IgD-negative memory B cell (primary cell): ENCODE measurements around the gene SLC9A9. TPM values are rescaled to one million over a fixed set of nuclear protein-coding genes. Genes with fewer than 3 reads are reported as not detected.
A peak's percentile ranks its signal among the peaks of the same experiment; 100 is the strongest.

Experiments used
- H3K27ac Mint-ChIP-seq, 3 donors: one replicate each; pipeline ENCODE4 v1.8.0; 2020 to 2022; ENCODE audit warnings: mild to moderate bottlenecking in 3 of 3, mixed read lengths in 3 of 3, moderate library complexity in 1 of 3
- H3K27me3 Mint-ChIP-seq: one replicate; pipeline ENCODE4 v1.8.0; 2021; ENCODE audit warnings: mixed read lengths
- H3K36me3 Mint-ChIP-seq: one replicate; pipeline ENCODE4 v1.8.0; 2020; ENCODE audit warnings: mild to moderate bottlenecking, mixed read lengths
- H3K4me1 Mint-ChIP-seq, 3 donors: one replicate each; pipeline ENCODE4 v1.8.0; 2020 to 2022; ENCODE audit warnings: mixed read lengths in 3 of 3, mild to moderate bottlenecking in 1 of 3
- H3K4me3 Mint-ChIP-seq, 4 donors: one replicate each; pipeline ENCODE4 v1.8.0; 2020 to 2022; ENCODE audit warnings: mild to moderate bottlenecking in 4 of 4, mixed read lengths in 4 of 4, moderate library complexity in 3 of 4
- H3K9me3 Mint-ChIP-seq, 3 donors: one replicate each; pipeline ENCODE4 v1.8.0; 2020 to 2021; ENCODE audit warnings: mixed read lengths in 3 of 3, mild to moderate bottlenecking in 1 of 3
- polyA plus RNA-seq: library from polyadenylated mRNA; unstranded; fragments of 300-500 nt; fragmentation: Illumina TruSeq; gene quantifications from one replicate; pipeline ENCODE4 v1.2.3, GENCODE V29; 2021

The SLC9A9 gene
- polyA plus RNA-seq, 1 donor from 2014 or later: 9.1 TPM

DNA sequence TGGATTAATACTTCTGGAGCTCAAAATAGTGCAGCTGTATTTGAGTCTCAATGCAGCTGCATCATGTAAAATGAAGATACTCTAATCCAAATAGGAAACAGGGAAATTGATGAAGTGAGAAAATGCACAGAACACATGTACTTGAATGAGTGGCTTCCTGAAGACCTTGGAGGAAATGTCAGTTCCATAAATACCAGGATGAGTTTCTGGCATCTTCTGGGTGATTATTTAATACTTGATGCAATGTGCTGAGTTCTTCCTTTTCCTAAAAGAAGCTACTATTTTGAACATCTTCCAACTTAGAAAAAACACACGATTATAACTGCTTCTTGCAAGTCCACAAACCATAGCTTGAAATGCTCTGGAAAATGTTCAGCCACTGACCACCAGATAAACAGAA lies 162.8 kb downstream of the SLC9A9 start:
- Mint-ChIP-seq H3K9me3 (no peaks in the 10 kb centered on the region), H3K27ac (no peak overlapping the region), H3K27me3 (no peaks in the 10 kb centered on the region), H3K36me3 (peaks cover 4% of the 10 kb centered on the region), H3K4me1 (no peaks in the 10 kb centered on the region), H3K4me3 (no peak overlapping the region)

DNA sequence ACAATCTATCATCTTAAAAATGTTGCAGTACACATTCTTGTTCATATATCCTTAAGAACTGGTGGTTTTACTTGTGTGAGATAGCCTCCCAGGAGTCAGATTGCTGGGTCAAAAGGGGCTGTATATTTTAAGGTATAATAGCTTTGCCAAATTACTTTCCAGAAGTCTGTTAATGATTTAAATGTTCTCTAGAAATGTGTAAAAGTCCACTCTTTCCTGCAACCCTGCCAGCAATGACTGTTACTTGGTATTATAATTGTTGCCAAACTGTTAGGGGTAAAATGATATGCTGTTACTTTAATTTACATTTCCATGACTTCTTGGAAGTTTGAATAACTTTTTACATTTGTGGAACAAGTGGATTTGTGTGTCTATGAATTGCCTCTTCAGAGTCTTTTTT lies 170.8 kb downstream of the SLC9A9 start:
- no peaks in the 10 kb centered on the region for H3K27me3 Mint-ChIP-seq
- H3K27ac Mint-ChIP-seq: peak overlapping the region in 1 of 3 donors; percentile 66
- H3K4me3 Mint-ChIP-seq: no peak overlapping the region
- no peaks in the 10 kb centered on the region for H3K9me3 Mint-ChIP-seq
- H3K4me1 Mint-ChIP-seq: peaks cover 9 to 19% (median 15%) of the 10 kb centered on the region in 3 donors
- no peaks in the 10 kb centered on the region for H3K36me3 Mint-ChIP-seq

DNA sequence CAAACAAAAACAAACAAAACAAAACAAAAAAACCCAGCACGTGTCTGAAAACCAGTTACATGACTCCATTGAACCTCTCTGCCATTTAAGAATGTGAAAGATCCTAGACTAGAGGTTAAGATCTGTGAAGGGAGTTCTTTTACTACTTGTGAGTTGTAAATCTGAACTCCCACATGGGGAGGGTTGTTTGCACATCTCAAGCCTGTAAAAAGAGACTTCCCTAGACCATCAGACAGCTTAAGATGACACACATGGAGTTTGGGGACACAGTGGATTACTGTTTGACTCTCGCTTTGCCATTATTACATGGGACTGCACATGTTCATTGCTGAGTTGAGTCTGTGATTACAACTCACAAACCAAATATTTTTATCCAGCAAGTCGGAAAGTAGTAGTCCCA lies 171.5 kb downstream of the SLC9A9 start:
- Mint-ChIP-seq H3K36me3 (no peaks in the 10 kb centered on the region), H3K27me3 (no peaks in the 10 kb centered on the region), H3K4me3 (no peak overlapping the region), H3K27ac (no peak overlapping the region), H3K4me1 (peaks cover 9 to 20% (median 20%) of the 10 kb centered on the region in 3 donors), H3K9me3 (no peaks in the 10 kb centered on the region)

DNA sequence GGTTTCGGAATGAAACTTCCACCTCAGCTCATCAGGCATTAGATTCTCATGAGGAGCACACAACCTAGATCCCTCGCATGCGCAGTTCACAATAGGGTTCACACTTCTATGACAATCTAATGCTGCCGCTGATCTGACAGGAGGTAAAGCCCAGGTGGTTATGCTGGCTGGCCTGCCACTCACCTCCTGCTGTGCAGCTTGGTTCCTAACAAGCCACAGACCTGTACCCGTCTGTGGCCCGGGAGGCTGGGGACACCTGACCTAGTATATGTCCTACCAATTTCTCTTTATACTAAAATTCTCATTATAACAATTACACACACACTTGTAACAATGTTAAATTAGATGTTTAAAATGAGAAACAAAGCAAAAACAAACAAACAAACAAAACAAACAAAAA lies 172.2 kb downstream of the SLC9A9 start:
- peak overlapping the region in 1 of 4 donors; percentile 17 for H3K4me3 Mint-ChIP-seq
- peak overlapping the region in 1 of 3 donors; percentile 31 for H3K27ac Mint-ChIP-seq
- H3K36me3 Mint-ChIP-seq: no peaks in the 10 kb centered on the region
- H3K27me3 Mint-ChIP-seq: no peaks in the 10 kb centered on the region
- peaks cover 9 to 22% (median 20%) of the 10 kb centered on the region in 3 donors for H3K4me1 Mint-ChIP-seq
- no peaks in the 10 kb centered on the region for H3K9me3 Mint-ChIP-seq

DNA sequence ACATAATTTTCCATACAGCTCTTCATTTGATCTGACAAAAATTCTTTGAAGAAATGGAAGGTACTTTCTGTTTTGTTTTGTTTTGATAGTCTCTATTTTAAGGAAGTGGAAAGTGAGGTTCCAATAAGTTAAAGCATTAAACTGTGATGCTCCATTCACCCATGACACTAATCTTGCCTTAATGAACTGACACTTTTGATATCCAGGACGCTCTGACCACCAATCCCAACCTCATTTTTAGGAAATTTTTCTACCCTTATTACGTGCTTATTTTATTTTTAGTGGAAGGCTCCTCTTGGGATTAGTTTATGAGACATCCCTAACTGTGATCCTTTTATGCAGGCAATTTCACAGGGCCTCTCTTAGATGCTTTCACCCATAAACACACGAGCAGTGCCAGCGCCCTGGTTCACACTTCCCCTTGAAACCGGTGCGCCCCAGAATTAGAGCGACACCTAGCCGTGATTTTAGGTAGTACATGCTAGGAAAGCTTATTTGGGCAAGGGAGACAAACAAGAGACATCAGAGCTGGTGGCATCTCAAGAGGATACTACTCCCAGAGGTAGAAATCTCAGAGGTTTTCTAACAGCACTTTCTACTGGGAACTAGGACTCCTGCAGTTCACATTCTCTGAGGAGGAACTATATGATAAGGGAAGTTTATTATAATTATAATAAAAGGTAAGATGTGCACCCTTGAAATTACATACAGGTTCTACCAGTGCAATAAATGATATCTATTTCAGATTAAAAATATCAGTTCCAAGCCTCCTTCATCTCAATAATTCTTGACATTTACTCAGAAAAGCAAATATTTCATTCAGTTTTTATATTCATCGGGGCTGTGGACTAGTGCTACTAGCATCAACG lies 173.9 kb downstream of the SLC9A9 start:
- Mint-ChIP-seq H3K36me3 (no peaks in the 10 kb centered on the region), H3K27me3 (no peaks in the 10 kb centered on the region), H3K27ac (peak overlapping the region; percentile 76 to 95 (median 84)), H3K4me1 (peaks cover 19 to 34% (median 29%) of the 10 kb centered on the region in 3 donors), H3K9me3 (no peaks in the 10 kb centered on the region), H3K4me3 (peak overlapping the region; percentile 9 to 69 (median 62))

DNA sequence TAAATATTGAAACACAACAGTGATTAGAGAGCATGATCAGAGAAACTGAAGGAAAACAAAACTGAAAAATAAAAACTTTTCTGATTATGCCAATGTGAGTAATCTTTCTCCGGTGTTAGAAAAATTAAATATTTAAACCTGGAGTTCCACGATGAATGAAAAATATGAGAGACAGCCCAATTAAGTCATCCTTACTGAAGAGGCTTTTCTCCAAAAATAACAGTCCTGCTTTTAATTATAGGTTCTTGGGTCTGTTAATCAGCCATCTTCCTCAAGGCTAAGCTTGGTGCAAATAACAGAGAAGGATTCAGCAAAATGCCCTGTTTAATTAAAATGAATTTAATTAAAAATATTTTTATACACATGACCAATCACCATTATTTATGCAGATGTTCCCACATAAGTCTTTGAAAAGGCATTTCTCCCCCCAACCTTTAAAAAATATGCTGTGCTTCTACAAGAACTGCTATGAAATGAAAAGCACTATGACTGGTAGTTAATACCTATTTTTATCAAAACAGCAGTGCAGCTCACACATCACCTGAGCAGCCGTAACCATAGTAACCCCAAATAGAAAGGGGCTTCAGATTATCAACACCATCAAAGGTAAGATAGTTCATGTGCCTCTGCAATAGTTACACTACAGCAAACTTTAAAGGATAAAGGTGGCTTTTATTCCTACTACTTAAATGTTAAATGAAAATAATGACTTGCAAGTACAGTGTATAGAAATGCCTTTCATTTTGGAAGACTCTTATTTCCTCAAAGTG lies 175.7 kb downstream of the SLC9A9 start:
- Mint-ChIP-seq H3K4me3 (peak overlapping the region in 2 of 4 donors; percentile 13 to 23), H3K36me3 (no peaks in the 10 kb centered on the region), H3K9me3 (no peaks in the 10 kb centered on the region), H3K27ac (peak overlapping the region in 2 of 3 donors; percentile 70 to 75), H3K27me3 (no peaks in the 10 kb centered on the region), H3K4me1 (peaks cover 29 to 46% (median 39%) of the 10 kb centered on the region in 3 donors)

DNA sequence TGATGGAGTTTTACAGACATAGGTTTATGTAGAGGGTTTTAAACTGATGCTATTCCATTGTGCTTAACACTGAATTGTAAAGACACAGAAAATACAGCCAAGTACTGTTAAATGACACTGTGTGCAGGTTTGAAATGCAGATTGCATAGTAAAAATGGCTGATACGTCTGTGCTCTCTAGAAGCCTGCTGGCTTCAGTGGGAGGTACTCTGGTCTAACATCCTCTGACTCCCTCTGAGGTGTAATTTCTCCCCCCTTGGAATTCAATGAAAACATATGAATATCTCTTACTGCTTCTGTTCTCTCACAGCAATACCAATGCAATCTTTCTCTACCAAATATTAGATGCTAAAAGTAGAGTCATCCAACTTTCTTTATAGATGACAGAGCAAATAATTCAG lies 176.6 kb downstream of the SLC9A9 start:
- no peaks in the 10 kb centered on the region for H3K36me3 Mint-ChIP-seq
- peak overlapping the region in 1 of 3 donors; percentile 75 for H3K27ac Mint-ChIP-seq
- no peak overlapping the region for H3K4me3 Mint-ChIP-seq
- H3K4me1 Mint-ChIP-seq: peaks cover 29 to 47% (median 39%) of the 10 kb centered on the region in 3 donors
- no peaks in the 10 kb centered on the region for H3K27me3 Mint-ChIP-seq
- peaks cover 0 to 2% (median 0%) of the 10 kb centered on the region in 3 donors for H3K9me3 Mint-ChIP-seq

DNA sequence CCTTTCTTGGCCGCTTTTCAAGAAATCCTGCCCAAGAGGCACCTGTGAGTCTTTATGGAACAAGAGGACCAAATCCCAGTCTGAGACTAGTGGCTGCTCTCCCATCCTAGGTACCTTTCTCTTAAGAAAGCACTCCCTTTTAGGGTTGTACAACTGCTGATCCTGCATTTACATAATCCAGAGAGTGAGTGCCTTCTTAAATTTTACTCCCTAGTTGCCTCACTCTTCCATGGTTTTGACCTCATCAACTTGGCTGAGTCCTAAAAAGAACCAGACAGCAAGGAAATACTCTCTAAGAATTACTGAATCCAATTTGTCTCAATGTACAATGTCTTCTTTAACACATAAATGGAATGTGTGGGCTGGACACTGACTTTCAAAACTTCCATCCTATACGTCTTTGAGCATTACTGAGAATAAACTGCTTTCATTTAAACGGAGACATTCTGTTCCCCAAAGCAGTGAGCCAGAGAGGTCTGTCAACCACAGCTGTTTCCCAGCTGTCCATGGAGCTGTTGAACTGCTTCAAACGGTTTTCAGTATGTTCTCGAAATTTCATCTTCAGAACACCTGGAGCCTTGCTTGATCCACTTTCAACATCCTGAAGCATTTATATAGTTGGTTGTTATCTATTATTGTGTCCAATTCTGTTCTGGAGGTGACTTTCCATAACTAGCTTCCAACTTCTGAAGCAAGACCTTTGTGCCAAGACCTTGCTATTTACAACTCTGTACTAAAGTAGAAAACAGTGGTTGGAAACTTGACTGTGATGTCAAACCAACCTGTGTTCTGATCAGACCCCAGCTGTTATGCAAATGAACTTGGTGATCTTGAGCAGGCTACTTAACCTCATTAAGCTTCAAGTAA lies 179.1 kb downstream of the SLC9A9 start:
- no peaks in the 10 kb centered on the region for H3K27me3 Mint-ChIP-seq
- peak overlapping the region in 2 of 3 donors; percentile 33 to 78 for H3K27ac Mint-ChIP-seq
- no peaks in the 10 kb centered on the region for H3K36me3 Mint-ChIP-seq
- H3K4me3 Mint-ChIP-seq: peak overlapping the region; percentile 0 to 87 (median 7)
- peaks cover 25 to 44% (median 35%) of the 10 kb centered on the region in 3 donors for H3K4me1 Mint-ChIP-seq
- H3K9me3 Mint-ChIP-seq: peaks cover 0 to 6% (median 0%) of the 10 kb centered on the region in 3 donors

DNA sequence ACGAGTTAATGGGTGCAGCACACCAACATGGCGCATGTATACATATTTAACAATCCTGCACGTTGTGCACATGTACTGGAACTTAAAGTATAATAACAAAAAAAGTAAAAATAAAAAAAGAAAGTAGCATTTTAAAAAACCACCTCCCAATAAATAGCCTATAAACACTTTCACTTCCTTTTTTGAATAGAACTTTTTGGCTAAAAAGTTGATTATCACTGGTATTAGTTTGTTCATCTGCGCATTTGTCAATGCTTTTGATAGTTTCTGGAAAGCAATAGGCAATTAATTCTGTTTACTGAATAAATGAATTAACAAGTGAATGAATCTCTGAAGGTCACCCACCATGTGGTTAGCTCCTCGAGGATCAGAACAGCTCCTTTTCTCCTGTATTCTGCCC lies 179.9 kb downstream of the SLC9A9 start:
- H3K9me3 Mint-ChIP-seq: peaks cover 0 to 6% (median 0%) of the 10 kb centered on the region in 3 donors
- H3K36me3 Mint-ChIP-seq: no peaks in the 10 kb centered on the region
- peak overlapping the region in 2 of 4 donors; percentile 16 to 87 for H3K4me3 Mint-ChIP-seq
- no peak overlapping the region for H3K27ac Mint-ChIP-seq
- H3K27me3 Mint-ChIP-seq: no peaks in the 10 kb centered on the region
- H3K4me1 Mint-ChIP-seq: peaks cover 23 to 39% (median 31%) of the 10 kb centered on the region in 3 donors

DNA sequence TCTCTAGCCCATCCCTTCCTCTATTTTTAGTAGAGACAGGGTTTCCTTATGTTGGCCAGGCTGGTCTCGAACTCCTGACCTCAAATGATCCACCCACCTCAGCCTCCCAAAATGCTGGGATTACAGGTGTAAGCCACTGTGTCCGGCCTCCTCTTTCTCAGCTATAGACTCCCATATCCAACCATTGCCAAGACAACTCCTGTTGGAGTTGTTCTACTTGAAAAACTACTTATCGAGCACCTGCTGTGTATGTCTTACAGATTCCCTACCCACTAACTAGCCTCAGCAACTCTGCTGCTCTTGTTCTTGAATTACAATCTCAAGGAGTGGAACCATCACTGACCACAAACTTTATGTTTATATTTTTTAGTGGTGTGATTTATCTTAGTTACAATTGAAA lies 186.6 kb downstream of the SLC9A9 start:
- Mint-ChIP-seq H3K27me3 (no peaks in the 10 kb centered on the region), H3K36me3 (peaks cover 13% of the 10 kb centered on the region), H3K27ac (no peak overlapping the region), H3K4me1 (peaks cover 0 to 2% (median 0%) of the 10 kb centered on the region in 3 donors), H3K4me3 (no peak overlapping the region), H3K9me3 (peaks cover 0 to 4% (median 2%) of the 10 kb centered on the region in 3 donors)

DNA sequence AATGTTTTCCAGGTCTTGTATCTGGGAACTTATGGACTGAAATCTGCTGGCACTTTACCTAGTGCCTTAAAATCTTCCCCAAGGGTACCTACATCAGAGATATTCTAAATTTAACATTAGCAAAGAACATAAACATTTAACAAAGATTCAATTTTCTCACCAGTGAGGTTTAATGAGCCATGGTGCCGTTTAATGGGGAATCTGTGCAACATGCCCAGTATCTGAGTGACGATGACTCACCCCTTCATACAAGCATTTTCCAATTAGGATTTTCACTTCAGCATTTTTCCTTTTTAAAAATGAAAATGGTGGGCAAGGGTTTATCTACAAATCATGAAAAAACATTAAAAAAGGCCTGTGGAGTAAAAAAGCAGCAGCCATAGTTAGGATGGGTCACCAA lies 189.4 kb downstream of the SLC9A9 start:
- Mint-ChIP-seq H3K4me3 (no peak overlapping the region), H3K27ac (no peak overlapping the region), H3K9me3 (peaks cover 0 to 2% (median 0%) of the 10 kb centered on the region in 3 donors), H3K36me3 (peaks cover 13% of the 10 kb centered on the region), H3K27me3 (no peaks in the 10 kb centered on the region), H3K4me1 (no peaks in the 10 kb centered on the region)

DNA sequence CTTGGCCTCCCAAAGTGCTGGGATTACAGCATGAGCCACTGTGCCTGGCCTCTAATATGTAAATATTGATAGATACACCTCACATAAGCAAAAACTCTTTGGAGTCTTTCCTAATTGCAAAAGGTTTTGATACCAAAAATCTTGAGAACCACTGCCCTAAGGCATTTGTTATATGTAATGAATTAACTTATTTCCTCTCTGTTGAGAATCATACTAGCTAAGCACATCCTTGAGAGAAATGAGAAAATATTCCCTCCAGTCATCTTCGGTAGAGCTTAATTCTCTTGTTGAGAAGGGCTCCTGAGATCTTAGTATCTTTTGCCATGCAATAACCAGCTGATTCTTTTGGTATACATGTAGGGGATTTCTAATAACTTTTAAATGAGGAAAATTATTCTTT lies 190.2 kb downstream of the SLC9A9 start:
- Mint-ChIP-seq H3K27ac (peak overlapping the region in 1 of 3 donors; percentile 58), H3K9me3 (peaks cover 0 to 2% (median 0%) of the 10 kb centered on the region in 3 donors), H3K36me3 (peaks cover 13% of the 10 kb centered on the region), H3K27me3 (no peaks in the 10 kb centered on the region), H3K4me3 (no peak overlapping the region), H3K4me1 (no peaks in the 10 kb centered on the region)

DNA sequence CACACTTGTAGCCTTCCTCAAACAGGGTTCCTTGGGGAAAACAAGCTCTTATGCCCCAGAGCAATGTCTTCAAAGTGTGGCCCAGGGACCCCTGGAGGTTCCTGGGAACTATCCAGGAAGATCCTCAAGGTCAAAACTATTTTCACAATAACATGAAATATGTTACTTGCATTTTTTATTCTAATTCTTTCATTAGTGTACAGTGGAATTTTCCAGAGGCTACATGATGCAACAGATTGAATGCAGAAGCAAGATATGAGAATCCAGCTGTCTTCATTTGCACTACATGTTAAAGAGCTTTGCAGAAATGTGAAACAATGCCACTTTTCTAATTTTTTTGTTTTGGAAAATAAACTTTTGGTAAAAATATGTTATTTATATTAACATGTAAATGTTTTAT lies 190.9 kb downstream of the SLC9A9 start:
- Mint-ChIP-seq H3K4me1 (no peaks in the 10 kb centered on the region), H3K36me3 (peaks cover 13% of the 10 kb centered on the region), H3K9me3 (peaks cover 0 to 2% (median 0%) of the 10 kb centered on the region in 3 donors), H3K27me3 (no peaks in the 10 kb centered on the region), H3K4me3 (no peak overlapping the region), H3K27ac (no peak overlapping the region)

DNA sequence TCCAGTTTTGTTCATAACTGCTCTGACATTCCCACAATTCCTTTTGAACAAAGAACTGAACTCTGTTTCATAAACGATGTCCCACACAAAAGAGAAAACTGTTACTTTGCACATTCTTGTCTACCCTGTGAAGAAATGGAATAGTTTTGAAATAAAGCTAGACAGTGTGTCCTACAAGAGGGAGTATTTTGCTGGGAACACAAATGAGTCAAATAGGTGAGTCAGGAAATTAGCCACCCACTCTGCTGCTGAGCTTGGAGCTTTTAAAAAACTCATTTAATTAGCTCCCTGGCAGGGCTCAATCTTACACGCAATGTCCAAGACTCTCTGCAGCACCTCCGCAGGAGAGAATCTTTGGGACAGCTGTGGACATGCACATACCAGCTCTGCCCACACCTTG lies 193.4 kb downstream of the SLC9A9 start:
- H3K27me3 Mint-ChIP-seq: no peaks in the 10 kb centered on the region
- H3K4me3 Mint-ChIP-seq: no peak overlapping the region
- peaks cover 8% of the 10 kb centered on the region for H3K36me3 Mint-ChIP-seq
- peaks cover 0 to under 1% (median 0%) of the 10 kb centered on the region in 3 donors for H3K9me3 Mint-ChIP-seq
- no peak overlapping the region for H3K27ac Mint-ChIP-seq
- no peaks in the 10 kb centered on the region for H3K4me1 Mint-ChIP-seq
